Hematopoietic multipotent progenitor cell treated with erythropoietin and hydrocortisone succinate and interleukin-3 and kit ligand, for 6 days (in vitro differentiated cells): ENCODE data around the gene DMWD.

Experiments used
- DNase-seq: peaks from one replicate; pipeline ENCODE4 v3.0.0-alpha.2; 2015

Gene DMWD

GRCh38 chr19:45785781-45786532 lies 6.7 kb downstream of the DMWD start:
- DNase-seq = no peak

- DNase-seq = no peak
Observed at GRCh38 chr19:45785097-45785496, 7.5 kb downstream of the DMWD start.

GRCh38 chr19:45784096-45784495 lies 8.5 kb downstream of the DMWD start:
- DNase-seq = no peak

GRCh38 chr19:45782820-45783785 lies 9.5 kb downstream of the DMWD start:
- no peak for DNase-seq

- no peak for DNase-seq
Observed at GRCh38 chr19:45782162-45782691, 10.4 kb downstream of the DMWD start, which contains the start of gene DMPK. Gene DMPK, minus strand, starts transcription at chr19:45782490. Its CDS starts 138 bp downstream, at chr19:45782352.

- DNase-seq = no peak
Observed at GRCh38 chr19:45781214-45782161, 11.2 kb downstream of the DMWD start.

GRCh38 chr19:45780448-45781213 lies 12.0 kb downstream of the DMWD start:
- DNase-seq = no peak

- DNase-seq = no peak
Observed at GRCh38 chr19:45780146-45780447, 12.5 kb downstream of the DMWD start.

GRCh38 chr19:45779231-45780145 lies 13.2 kb downstream of the DMWD start:
- DNase-seq = peak; percentile 94

- DNase-seq = no peak
Observed at GRCh38 chr19:45778010-45778661, 14.5 kb downstream of the DMWD start.

- DNase-seq = no peak
Observed at GRCh38 chr19:45777395-45777961, 15.2 kb downstream of the DMWD start.

- no peak for DNase-seq
Observed at GRCh38 chr19:45774765-45775164, 17.9 kb downstream of the DMWD start.

- no peak for DNase-seq
Observed at GRCh38 chr19:45773384-45773783, 19.3 kb downstream of the DMWD start.

- DNase-seq = no peak
Observed at GRCh38 chr19:45772912-45773311, 19.7 kb downstream of the DMWD start.

- no peak for DNase-seq
Observed at GRCh38 chr19:45772130-45772840, 20.4 kb downstream of the DMWD start.

- no peak for DNase-seq
Observed at GRCh38 chr19:45771311-45771933, 21.2 kb downstream of the DMWD start.

GRCh38 chr19:45770192-45771101 lies 22.2 kb downstream of the DMWD start:
- DNase-seq = peak; percentile 99
